Astrocyte of the spinal cord (primary cell): ENCODE results near the gene TIPIN.

Experiments
- DNase-seq: peaks from one replicate; pipeline ENCODE4 v3.0.0; 2011; ENCODE audit warnings: low read depth, low spot score
- H3K4me3 ChIP-seq: 2 replicates; pipeline ENCODE4 v1.5.1; 2011; ENCODE audit warnings: low read depth, mild to moderate bottlenecking, low read length, moderate library complexity
- in situ Hi-C: cut with HindIII; loops from 2 replicates; pipeline ENCODE4 v1.10.0; 2017; ENCODE audit warnings: low sequenced_read_pairs
- TF ChIP-seq, protein P1 (sequence below): IDR thresholded peaks from 2 replicates; pipeline ENCODE4 v1.5.1; 2012; ENCODE audit warnings: low read depth, mild to moderate bottlenecking, low read length, inconsistent platforms

The TIPIN gene

DNA sequence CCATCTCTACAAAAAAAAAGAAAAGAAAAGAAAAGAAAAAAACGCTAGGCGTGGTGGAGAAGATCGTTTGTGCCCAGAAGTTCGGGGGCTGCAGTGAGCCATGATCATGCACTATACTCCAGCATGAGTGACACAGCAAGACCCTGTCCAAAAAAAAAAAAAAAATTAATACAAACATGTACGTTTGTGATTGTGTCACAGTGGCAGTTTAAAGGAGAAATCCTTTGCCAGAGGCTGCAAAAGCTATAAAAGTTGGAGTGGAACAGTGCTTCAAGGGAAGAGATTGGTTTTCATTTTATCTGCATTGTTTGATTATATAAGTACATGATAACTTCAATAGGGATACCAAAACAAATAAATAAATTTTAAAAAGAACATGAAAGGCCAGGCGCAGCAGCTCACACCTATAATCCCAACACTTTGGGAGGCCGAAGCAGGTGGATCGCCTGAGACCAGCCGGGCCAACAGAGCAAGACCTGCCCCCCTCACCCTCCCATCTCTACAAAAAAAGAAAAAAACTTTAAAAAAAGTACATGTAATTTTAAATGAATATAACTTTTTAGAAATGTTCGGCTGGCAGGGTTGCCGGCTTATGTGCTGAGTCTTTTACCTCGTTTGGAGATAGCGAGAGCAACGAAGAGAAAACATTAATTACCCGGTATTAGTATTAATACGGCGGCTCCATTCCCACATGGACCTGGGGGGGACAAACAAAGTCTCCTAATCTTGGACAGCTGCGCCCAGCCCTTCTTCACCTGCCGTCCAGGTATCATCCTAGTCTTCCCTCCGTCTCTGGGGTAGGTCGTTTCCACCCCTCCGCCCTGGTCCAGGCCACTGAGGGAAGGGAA, 63.7 kb downstream of the TIPIN start:
- DNase-seq: peak; percentile 1
- peak overlapping the region; percentile 50 for H3K4me3 ChIP-seq
- in situ Hi-C loops: no loop called here
- TF ChIP-seq, protein P1, sequence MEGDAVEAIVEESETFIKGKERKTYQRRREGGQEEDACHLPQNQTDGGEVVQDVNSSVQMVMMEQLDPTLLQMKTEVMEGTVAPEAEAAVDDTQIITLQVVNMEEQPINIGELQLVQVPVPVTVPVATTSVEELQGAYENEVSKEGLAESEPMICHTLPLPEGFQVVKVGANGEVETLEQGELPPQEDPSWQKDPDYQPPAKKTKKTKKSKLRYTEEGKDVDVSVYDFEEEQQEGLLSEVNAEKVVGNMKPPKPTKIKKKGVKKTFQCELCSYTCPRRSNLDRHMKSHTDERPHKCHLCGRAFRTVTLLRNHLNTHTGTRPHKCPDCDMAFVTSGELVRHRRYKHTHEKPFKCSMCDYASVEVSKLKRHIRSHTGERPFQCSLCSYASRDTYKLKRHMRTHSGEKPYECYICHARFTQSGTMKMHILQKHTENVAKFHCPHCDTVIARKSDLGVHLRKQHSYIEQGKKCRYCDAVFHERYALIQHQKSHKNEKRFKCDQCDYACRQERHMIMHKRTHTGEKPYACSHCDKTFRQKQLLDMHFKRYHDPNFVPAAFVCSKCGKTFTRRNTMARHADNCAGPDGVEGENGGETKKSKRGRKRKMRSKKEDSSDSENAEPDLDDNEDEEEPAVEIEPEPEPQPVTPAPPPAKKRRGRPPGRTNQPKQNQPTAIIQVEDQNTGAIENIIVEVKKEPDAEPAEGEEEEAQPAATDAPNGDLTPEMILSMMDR: no peak

DNA sequence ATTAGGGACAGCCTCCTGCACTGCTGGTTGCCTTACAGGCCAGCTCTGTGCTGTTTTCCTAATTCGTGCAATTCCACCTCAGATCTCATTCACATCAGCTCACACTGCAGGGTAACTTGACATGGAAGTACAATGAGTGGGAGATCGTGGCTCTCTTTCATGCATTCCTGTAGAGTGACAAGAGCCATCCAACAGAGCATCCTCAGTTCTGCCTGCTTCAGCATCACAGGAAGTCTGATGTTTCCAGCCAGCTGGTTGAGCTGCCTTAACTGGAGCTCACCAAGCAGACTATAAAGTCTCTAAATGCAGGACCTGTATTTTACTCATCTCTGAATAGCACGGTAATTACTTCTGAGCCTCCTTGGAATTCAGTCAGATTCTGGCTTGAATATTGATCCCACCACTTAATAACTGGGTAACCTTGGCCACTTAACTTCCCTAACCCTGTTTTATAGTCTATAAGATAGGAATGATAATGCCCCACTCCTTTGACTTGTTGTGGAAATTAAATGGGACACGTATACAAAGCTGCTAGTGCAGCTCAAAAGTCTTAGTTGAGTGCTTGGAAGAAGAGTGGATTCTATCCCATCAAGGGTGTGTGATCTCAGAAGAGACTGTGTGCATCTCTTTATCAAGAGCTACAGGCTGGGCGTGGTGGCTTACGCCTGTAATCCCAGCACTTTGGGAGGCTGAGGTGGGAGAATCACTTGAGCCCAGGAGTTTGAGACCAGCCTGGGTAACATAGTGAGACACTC, 64.5 kb downstream of the TIPIN start:
- no peak overlapping the region for H3K4me3 ChIP-seq
- TF ChIP-seq, protein P1: no peak

DNA sequence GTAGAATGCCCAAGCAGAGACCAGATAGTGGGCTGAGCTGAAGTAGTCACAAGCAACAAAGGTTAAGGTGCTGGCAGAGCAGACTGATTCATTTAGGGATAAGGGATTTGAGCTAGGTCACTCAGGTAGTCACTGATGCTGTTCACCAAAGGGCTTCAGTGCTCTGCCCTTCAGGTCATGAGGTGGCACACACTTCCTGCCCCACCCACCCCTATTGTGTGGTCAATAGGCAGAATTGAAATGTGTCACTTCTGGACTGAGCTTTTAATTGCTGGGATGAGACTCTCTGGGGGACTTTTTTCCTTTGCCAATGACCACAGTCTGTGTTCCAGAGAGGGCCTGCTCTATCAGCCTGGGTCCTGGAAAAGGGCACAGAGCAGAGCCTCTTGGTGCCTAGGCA, 66.0 kb downstream of the TIPIN start:
- in situ Hi-C loops: no loop called here
- H3K4me3 ChIP-seq: no peak overlapping the region
- no peak for DNase-seq
- TF ChIP-seq, protein P1: no peak

More for the DNA sequence above, 64.5 kb downstream of the TIPIN start:
- no peak for DNase-seq
- in situ Hi-C loops: no loop called here

DNA sequence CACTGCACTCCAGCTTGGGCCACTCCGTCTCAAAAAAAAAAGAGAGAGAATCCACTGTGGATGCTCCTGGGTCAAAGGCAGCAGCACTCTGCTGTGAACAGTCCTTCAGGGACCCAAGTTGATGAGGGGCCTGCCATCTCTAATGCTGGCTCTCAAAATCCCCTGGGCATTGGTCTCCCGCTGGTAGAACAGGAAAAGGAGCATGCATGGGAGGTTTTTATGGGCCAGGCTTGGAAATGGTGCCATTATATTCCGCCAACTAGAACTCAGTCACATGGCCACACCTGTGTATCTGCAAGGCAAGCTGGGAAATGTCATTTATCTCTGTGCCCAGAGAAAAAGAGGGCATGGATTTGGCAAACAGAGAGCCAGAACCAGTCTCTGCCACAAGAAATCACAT, 66.5 kb downstream of the TIPIN start:
- in situ Hi-C loops: no loop called here
- TF ChIP-seq, protein P1: no peak
- DNase-seq: no peak
- no peak overlapping the region for H3K4me3 ChIP-seq

DNA sequence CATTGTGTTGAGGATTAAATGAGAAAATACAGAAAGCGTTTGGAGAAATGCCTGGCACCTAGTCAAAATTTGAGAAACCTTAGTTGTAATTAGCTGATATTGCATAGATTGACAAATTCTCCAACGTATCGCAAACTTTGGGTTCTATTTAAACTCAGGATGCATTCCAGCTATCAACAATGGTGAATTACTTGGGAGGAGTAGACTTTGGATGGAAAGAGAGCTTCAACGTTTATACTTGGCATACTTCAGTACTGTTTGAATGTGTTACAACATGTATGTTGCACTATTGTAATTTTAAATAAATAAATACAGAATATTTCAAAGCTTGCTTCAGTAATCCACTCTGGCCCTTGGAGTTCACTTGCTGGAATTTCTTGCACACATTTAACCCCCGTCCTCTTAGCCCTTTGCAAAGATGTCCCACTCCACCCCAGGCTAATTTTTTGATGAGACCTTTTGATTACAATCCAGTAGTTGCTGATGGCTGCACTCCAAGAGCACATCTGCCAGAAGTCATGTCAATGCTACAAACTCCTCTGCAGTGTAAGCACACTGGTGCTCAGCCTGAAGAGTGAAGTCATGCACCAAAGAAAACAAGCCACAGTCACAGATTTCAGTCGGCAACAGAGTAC, 67.8 kb downstream of the TIPIN start:
- DNase-seq: peak; percentile 1

DNA sequence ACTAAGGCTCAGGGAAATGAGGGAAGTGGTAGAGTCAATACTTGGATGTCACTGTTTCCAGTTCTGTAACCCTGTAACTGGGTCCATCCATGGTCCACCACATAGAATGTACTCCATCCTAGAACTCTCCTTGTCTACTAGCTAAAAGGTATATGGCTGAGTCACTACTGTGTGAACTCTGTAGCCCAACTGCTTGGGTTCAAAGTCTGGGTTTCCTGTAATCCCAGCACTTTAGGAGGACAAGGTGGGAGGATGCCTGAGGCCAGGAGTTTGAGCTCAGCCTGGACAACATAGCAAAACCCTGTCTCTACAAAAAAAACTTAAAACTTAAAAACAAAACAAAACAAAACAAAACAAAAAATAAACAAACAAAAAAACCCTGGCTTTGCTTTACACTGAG, 68.4 kb downstream of the TIPIN start:
- H3K4me3 ChIP-seq: no peak overlapping the region
- TF ChIP-seq, protein P1: no peak
- no peak for DNase-seq
- in situ Hi-C loops: no loop called here

More for the DNA sequence above, 67.8 kb downstream of the TIPIN start:
- H3K4me3 ChIP-seq: no peak overlapping the region
- TF ChIP-seq, protein P1: no peak
- in situ Hi-C loops: no loop called here
